Panc1 (cell line): ENCODE data around the gene LPIN1. TPM values are rescaled to one million over a fixed set of nuclear protein-coding genes. Genes with fewer than 3 reads are reported as not detected.

Experiments used
- ATAC-seq: fragments of 200-7000 bp; cut with Tn5 transposase; 2 replicates; pipeline ENCODE4 v1.9.1; 2020; ENCODE audit warnings: mild to moderate bottlenecking, moderate library complexity
- BruUV-seq: library from RNA; stranded (reverse); fragments of 400-500 nt; replicated peaks from 2 replicates; lab custom pipeline; 2021; lab: Mats Ljungman, UMichigan
- CTCF ChIA-PET: fragments of 300-600 bp; sonication (Branson Sonifier 250); formaldehyde crosslinking; loops from one replicate; lab custom pipeline; 2022; ENCODE audit warnings: antibody characterized with exemption; lab: Charles Lee
- POLR2A ChIA-PET: fragments of 300-600 bp; sonication (Branson Sonifier 250); formaldehyde crosslinking; loops from one replicate; lab custom pipeline; 2022; ENCODE audit warnings: antibody characterized with exemption; lab: Charles Lee
- DNase-seq: peaks from one replicate; pipeline ENCODE4 v3.0.0-alpha.2; 2010; ENCODE audit warnings: low read depth, low spot score
- H3K27ac ChIP-seq: 2 replicates; pipeline ENCODE4 v1.5.1; 2011; ENCODE audit warnings: mild to moderate bottlenecking, low read length, inconsistent platforms
- H3K27me3 ChIP-seq: fragments of 200-500 bp; sonication (Bioruptor generic); 2 replicates; pipeline ENCODE4 v1.6.0; 2014; ENCODE audit warnings: low read length, inconsistent platforms; ENCODE audit not compliant: control insufficient read depth, insufficient read depth
- H3K36me3 ChIP-seq: fragments of 200-500 bp; sonication (Bioruptor generic); 2 replicates; pipeline ENCODE4 v1.5.1; 2014; ENCODE audit warnings: inconsistent platforms, mild to moderate bottlenecking, low read length, moderate library complexity; ENCODE audit not compliant: control insufficient read depth, insufficient read depth
- H3K4me1 ChIP-seq: 2 replicates; pipeline ENCODE4 v1.5.1; 2011; ENCODE audit warnings: inconsistent platforms, mild to moderate bottlenecking, low read length, moderate library complexity; ENCODE audit not compliant: control insufficient read depth, insufficient read depth
- H3K4me3 ChIP-seq, 2 experiments: 2 replicates each; pipeline ENCODE4 v1.5.1; 2011 to 2012; ENCODE audit warnings: low read depth in 2 of 2, low read length in 2 of 2, mild to moderate bottlenecking in 2 of 2, inconsistent platforms in 1 of 2, moderate library complexity in 1 of 2
- H3K9me3 ChIP-seq: fragments of 200-500 bp; sonication (Bioruptor generic); 2 replicates; pipeline ENCODE4 v1.5.1; 2014; ENCODE audit warnings: low read depth, mild to moderate bottlenecking, inconsistent platforms, low read length, moderate library complexity; ENCODE audit not compliant: control insufficient read depth, insufficient read depth
- POLR2AphosphoS5 ChIP-seq: IDR thresholded peaks from 2 replicates; pipeline ENCODE4 v1.6.1; 2012; ENCODE audit warnings: mild to moderate bottlenecking, low read depth, low read length, moderate library complexity
- SIN3A ChIP-seq: IDR thresholded peaks from 2 replicates; pipeline ENCODE4 v1.6.1; 2012; ENCODE audit warnings: low read depth, mild to moderate bottlenecking, low read length, moderate library complexity, borderline replicate concordance; ENCODE audit not compliant: insufficient read depth
- TCF7L2 ChIP-seq: IDR thresholded peaks from 2 replicates; pipeline ENCODE4 v1.6.1; 2011; ENCODE audit warnings: mild to moderate bottlenecking, low read depth, low read length, inconsistent platforms
- in situ Hi-C: cut with HindIII; loops from 2 replicates; pipeline ENCODE4 v1.10.0; 2016; ENCODE audit warnings: low sequenced_read_pairs, low pct_unique_long_range_greater_than_20kb
- intact Hi-C: fragments of 100-400 bp; cut with micrococcal nuclease; formaldehyde crosslinking; loops from one replicate; pipeline ENCODE4 v1.10.0; 2022; ENCODE audit not compliant: unreplicated experiment
- total RNA-seq: library from RNA; stranded (reverse); gene quantifications from one replicate; pipeline ENCODE4 v1.2.1, GENCODE V29; 2021; ENCODE audit not compliant: unreplicated experiment
- TF ChIP-seq, protein P1 (sequence below), 2 experiments: IDR thresholded peaks; 2 replicates each; pipeline ENCODE4 v1.6.1; 2011 to 2012; ENCODE audit warnings: low read depth in 2 of 2, control low read depth in 1 of 2, low read length in 1 of 2, mild to moderate bottlenecking in 1 of 2, moderate library complexity in 1 of 2; ENCODE audit not compliant: insufficient read depth in 1 of 2
- TF ChIP-seq, protein P2 (sequence below): fragments of 450-650 bp; IDR thresholded peaks from 2 replicates; pipeline ENCODE4 v1.5.1; 2017; ENCODE audit warnings: mild to moderate bottlenecking

LPIN1 gene
- total RNA-seq, 1 experiment from 2014 or later: 51.8 TPM

DNA sequence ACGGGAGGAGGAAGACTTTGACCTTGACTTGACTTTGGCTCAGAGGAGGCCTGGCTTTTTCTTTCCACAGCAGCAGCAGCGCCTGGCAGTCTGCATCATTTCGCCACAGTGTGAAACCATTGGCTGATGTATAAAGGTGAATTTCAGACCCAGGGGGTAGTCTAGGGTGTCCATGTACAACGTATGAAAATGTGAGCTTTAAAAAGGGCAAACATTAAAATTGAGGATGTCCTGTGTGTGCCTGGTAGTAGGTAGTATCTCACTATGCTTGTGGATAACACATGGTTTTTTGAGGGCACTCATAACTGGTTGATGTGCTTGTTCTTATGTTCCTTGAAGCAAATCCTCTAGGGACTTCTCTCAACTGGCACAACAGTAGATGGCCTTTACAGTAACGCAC lies 86.1 kb downstream of the LPIN1 start:
- Histone ChIP-seq H3K27me3 (no peaks in the 10 kb centered on the region), H3K4me1 (peaks cover 22% of the 10 kb centered on the region), H3K36me3 (no peaks in the 10 kb centered on the region), H3K27ac (peak overlapping the region; percentile 98), H3K9me3 (no peaks in the 10 kb centered on the region), H3K4me3 (no peak overlapping the region)
- ATAC-seq (no peak), DNase-seq (no peak)
- in situ Hi-C loops (no loop called here), intact Hi-C loops (loop anchor here (5.0 to 10.0 kb wide), 2 partner anchors 482 to 1100 kb away; no protein-coding TSS in a partner anchor)
- no TSS peak for BruUV-seq
- POLR2A ChIA-PET: interaction anchor here (0.6 kb wide), 2 partner anchors 9 to 31 kb away, joined by 3 read pairs; no protein-coding TSS in a partner anchor
- no peak for TF ChIP-seq POLR2AphosphoS5
- TF ChIP-seq, protein P1, sequence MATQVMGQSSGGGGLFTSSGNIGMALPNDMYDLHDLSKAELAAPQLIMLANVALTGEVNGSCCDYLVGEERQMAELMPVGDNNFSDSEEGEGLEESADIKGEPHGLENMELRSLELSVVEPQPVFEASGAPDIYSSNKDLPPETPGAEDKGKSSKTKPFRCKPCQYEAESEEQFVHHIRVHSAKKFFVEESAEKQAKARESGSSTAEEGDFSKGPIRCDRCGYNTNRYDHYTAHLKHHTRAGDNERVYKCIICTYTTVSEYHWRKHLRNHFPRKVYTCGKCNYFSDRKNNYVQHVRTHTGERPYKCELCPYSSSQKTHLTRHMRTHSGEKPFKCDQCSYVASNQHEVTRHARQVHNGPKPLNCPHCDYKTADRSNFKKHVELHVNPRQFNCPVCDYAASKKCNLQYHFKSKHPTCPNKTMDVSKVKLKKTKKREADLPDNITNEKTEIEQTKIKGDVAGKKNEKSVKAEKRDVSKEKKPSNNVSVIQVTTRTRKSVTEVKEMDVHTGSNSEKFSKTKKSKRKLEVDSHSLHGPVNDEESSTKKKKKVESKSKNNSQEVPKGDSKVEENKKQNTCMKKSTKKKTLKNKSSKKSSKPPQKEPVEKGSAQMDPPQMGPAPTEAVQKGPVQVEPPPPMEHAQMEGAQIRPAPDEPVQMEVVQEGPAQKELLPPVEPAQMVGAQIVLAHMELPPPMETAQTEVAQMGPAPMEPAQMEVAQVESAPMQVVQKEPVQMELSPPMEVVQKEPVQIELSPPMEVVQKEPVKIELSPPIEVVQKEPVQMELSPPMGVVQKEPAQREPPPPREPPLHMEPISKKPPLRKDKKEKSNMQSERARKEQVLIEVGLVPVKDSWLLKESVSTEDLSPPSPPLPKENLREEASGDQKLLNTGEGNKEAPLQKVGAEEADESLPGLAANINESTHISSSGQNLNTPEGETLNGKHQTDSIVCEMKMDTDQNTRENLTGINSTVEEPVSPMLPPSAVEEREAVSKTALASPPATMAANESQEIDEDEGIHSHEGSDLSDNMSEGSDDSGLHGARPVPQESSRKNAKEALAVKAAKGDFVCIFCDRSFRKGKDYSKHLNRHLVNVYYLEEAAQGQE (IDR thresholded peaks at IDR 0.05; ENCODE audit: insufficient read depth in 1 of 2, low read depth in 2 of 2, low read length in 1 of 2): no peak
- no peak for TF ChIP-seq SIN3A
- TF ChIP-seq, protein P2, sequence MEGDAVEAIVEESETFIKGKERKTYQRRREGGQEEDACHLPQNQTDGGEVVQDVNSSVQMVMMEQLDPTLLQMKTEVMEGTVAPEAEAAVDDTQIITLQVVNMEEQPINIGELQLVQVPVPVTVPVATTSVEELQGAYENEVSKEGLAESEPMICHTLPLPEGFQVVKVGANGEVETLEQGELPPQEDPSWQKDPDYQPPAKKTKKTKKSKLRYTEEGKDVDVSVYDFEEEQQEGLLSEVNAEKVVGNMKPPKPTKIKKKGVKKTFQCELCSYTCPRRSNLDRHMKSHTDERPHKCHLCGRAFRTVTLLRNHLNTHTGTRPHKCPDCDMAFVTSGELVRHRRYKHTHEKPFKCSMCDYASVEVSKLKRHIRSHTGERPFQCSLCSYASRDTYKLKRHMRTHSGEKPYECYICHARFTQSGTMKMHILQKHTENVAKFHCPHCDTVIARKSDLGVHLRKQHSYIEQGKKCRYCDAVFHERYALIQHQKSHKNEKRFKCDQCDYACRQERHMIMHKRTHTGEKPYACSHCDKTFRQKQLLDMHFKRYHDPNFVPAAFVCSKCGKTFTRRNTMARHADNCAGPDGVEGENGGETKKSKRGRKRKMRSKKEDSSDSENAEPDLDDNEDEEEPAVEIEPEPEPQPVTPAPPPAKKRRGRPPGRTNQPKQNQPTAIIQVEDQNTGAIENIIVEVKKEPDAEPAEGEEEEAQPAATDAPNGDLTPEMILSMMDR: no peak
- no peak for TF ChIP-seq TCF7L2
- CTCF ChIA-PET: interaction anchor here (0.6 kb wide), 1 partner anchor 248 kb away, joined by 4 read pairs; no protein-coding TSS in a partner anchor

DNA sequence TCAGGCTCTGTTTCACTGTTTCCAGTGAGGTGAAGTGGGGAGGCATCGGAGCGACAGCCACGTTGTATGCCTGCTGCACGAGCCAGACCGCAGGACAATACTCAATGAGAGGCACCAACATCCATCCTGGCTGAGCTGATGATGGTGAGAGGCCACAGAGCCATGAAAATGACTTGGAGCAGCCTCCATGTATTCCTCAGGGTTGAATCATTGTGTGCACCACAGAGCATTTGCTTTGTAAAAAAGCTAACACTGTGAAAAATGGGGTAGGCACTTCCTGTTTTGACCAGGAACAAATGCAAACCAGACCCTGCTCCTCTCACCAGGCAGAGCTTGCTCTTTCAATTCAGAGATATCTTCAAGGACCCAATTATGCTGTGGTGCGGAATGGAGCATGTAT lies 87.2 kb downstream of the LPIN1 start:
- ATAC-seq (no peak), DNase-seq (no peak)
- Histone ChIP-seq H3K4me1 (peaks cover 22% of the 10 kb centered on the region), H3K4me3 (no peak overlapping the region), H3K27me3 (no peaks in the 10 kb centered on the region), H3K27ac (peak overlapping the region; percentile 52), H3K9me3 (no peaks in the 10 kb centered on the region), H3K36me3 (no peaks in the 10 kb centered on the region)
- intact Hi-C loops: loop anchor here (5.0 to 10.0 kb wide), 2 partner anchors 481 to 1099 kb away; no protein-coding TSS in a partner anchor
- BruUV-seq: no TSS peak
- in situ Hi-C loops: no loop called here
- ChIA-PET POLR2A (interaction anchor here (0.6 kb wide), 1 partner anchor 197 kb away, joined by 4 read pairs; no protein-coding TSS in a partner anchor), CTCF (no interaction called here)
- no peak for TF ChIP-seq TCF7L2
- TF ChIP-seq, protein P1 (IDR thresholded peaks at IDR 0.05; ENCODE audit: insufficient read depth in 1 of 2, low read depth in 2 of 2, low read length in 1 of 2): no peak
- no peak for TF ChIP-seq SIN3A
- TF ChIP-seq POLR2AphosphoS5: no peak
- TF ChIP-seq, protein P2: no peak
